Fibroblast of lung (primary cell): ENCODE measurements around the gene EPB41.

Source experiments
- CTCF ChIP-seq, 2 donors: IDR thresholded peaks in 1 of 2; conservative IDR thresholded peaks in 1 of 2; 1 replicate in 1 of 2; 2 replicates in 1 of 2; pipeline ENCODE4 v1.5.1; 2011 to 2012; ENCODE audit warnings: low read length in 2 of 2, control low read depth in 1 of 2, inconsistent platforms in 1 of 2, low read depth in 1 of 2, mild to moderate bottlenecking in 1 of 2
- EZH2 ChIP-seq: IDR thresholded peaks from 2 replicates; pipeline ENCODE4 v1.5.1; 2012; ENCODE audit warnings: low read length, control low read depth, mild to moderate bottlenecking; ENCODE audit errors: missing control alignments

GRCh38 chr1:28965271-28965870, 51.0 kb downstream of the EPB41 start:
- TF ChIP-seq EZH2 (no peak), CTCF (conservative IDR thresholded peaks at IDR 0.05 in 1 of 2, IDR thresholded peaks at IDR 0.05 in 1 of 2; ENCODE audit: low read depth in 1 of 2, low read length in 2 of 2) (no peak)
